ENCODE results near the gene MTMR10.

Gene MTMR10

DNA sequence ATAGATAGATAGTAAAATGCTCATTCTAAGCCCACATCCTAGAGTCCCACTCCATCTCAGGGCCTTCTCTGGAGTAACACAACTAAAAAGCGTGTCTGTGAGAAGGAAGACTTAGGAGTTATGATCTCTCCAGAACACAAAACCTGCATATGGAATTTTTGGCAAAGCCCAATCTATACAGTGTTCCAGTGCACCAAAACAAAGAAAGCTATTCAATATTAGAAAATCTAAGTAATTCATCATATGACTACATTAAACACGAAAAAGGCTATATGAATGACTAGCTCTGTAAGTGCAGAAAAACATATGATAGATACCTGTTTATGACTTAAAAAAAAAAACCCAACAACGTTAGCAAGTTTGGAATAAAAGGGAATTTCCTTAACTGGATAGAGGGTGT, 27.7 kb downstream of the MTMR10 start:
- H2AK5ac ChIP-seq (ENCODE audit: low read depth, low read length): no peak overlapping the region
- no peak overlapping the region for H2BK15ac ChIP-seq (ENCODE audit: low read length)
- no peak overlapping the region for H2AFZ ChIP-seq (ENCODE audit: low read length)
- H3K27ac ChIP-seq (replicated peaks; ENCODE audit: low read length): no peak overlapping the region
- H4K8ac ChIP-seq (ENCODE audit: low read depth, low read length): no peak overlapping the region
- no peak overlapping the region for H3K23ac ChIP-seq (ENCODE audit: low read depth, low read length, poor library complexity)
- no peak overlapping the region for H4K91ac ChIP-seq (ENCODE audit: low read depth, low read length, poor library complexity)
- WGBS, 2 donors (ENCODE audit: extremely low coverage in 2 of 2, insufficient read length in 2 of 2, insufficient replicate concordance in 1 of 2): no CpG with 5 or more reads among the region's 3 CpGs
- no peak overlapping the region for H3K14ac ChIP-seq (ENCODE audit: low read length)
- H3K4me2 ChIP-seq (ENCODE audit: insufficient read depth, low read length, poor library complexity, severe bottlenecking): no peak overlapping the region
- no peaks in the 10 kb centered on the region for H3K4me1 ChIP-seq (ENCODE audit: control insufficient read depth in 2 of 2, insufficient read depth in 1 of 2, low read depth in 1 of 2, low read length in 2 of 2)
- no peaks in the 10 kb centered on the region for H3K27me3 ChIP-seq (ENCODE audit: control insufficient read depth in 3 of 3, insufficient read depth in 3 of 3, low read depth in 1 of 3, low read length in 3 of 3)
- H3K9ac ChIP-seq (ENCODE audit: low read depth, low read length, poor library complexity): no peak overlapping the region
- no peak overlapping the region for H2BK120ac ChIP-seq (ENCODE audit: low read depth, low read length)
- no peak overlapping the region for H2BK12ac ChIP-seq (ENCODE audit: low read length)
- no peak overlapping the region for H2BK5ac ChIP-seq (ENCODE audit: low read length)
- DNase-seq (ENCODE audit: low spot score): no peak
- no peak overlapping the region for H3K4ac ChIP-seq (ENCODE audit: low read length)
- no peak overlapping the region for H3K4me3 ChIP-seq (ENCODE audit: low read length in 2 of 2)
- no peaks in the 10 kb centered on the region for H3K79me1 ChIP-seq (ENCODE audit: low read depth, low read length)
- H3K36me3 ChIP-seq (replicated peaks in 1 of 2; ENCODE audit: control insufficient read depth in 2 of 2, insufficient read depth in 2 of 2, low read length in 2 of 2): peaks cover 1 to 40% of the 10 kb centered on the region in 2 donors
- no peak overlapping the region for H3K18ac ChIP-seq (ENCODE audit: low read length)
- H3K9me3 ChIP-seq (replicated peaks in 1 of 2; ENCODE audit: control insufficient read depth in 2 of 2, insufficient read depth in 1 of 2, low read depth in 1 of 2, low read length in 2 of 2): no peaks in the 10 kb centered on the region

DNA sequence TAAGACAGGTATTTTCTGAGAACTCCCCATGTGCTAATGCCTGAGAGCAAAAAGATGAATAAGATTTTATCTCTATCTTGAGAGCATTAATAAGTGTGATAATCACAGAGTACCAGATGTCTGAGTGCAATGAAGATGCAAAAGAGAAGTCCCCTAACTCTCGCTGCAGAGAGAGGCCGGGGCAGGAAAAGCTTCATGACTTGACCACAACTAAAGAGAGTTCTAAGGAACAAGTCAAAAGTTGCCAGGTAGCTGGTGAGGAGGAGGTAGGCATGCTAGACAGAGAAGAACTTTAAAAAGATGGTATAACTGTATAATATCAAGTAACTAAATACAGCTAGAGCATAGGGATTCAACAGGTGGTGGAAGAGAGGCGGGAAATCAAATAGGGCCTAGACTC, 28.8 kb downstream of the MTMR10 start:
- Histone ChIP-seq H3K4me2 (ENCODE audit: insufficient read depth, low read length, poor library complexity, severe bottlenecking) (no peak overlapping the region), H3K27me3 (ENCODE audit: control insufficient read depth in 3 of 3, insufficient read depth in 3 of 3, low read depth in 1 of 3, low read length in 3 of 3) (no peaks in the 10 kb centered on the region), H2BK120ac (ENCODE audit: low read depth, low read length) (no peak overlapping the region), H3K14ac (ENCODE audit: low read length) (no peak overlapping the region), H2BK15ac (ENCODE audit: low read length) (no peak overlapping the region), H2AK5ac (ENCODE audit: low read depth, low read length) (no peak overlapping the region), H3K18ac (ENCODE audit: low read length) (no peak overlapping the region), H2BK12ac (ENCODE audit: low read length) (no peak overlapping the region), H3K79me1 (ENCODE audit: low read depth, low read length) (no peaks in the 10 kb centered on the region), H3K9ac (ENCODE audit: low read depth, low read length, poor library complexity) (no peak overlapping the region), H4K91ac (ENCODE audit: low read depth, low read length, poor library complexity) (no peak overlapping the region), H2BK5ac (ENCODE audit: low read length) (no peak overlapping the region), H3K4me1 (ENCODE audit: control insufficient read depth in 2 of 2, insufficient read depth in 1 of 2, low read depth in 1 of 2, low read length in 2 of 2) (no peaks in the 10 kb centered on the region), H3K36me3 (replicated peaks in 1 of 2; ENCODE audit: control insufficient read depth in 2 of 2, insufficient read depth in 2 of 2, low read length in 2 of 2) (peaks cover 7 to 50% of the 10 kb centered on the region in 2 donors), H3K27ac (replicated peaks; ENCODE audit: low read length) (no peak overlapping the region), H2AFZ (ENCODE audit: low read length) (no peak overlapping the region), H4K8ac (ENCODE audit: low read depth, low read length) (no peak overlapping the region), H3K4me3 (ENCODE audit: low read length in 2 of 2) (no peak overlapping the region), H3K4ac (ENCODE audit: low read length) (no peak overlapping the region), H3K23ac (ENCODE audit: low read depth, low read length, poor library complexity) (no peak overlapping the region), H3K9me3 (replicated peaks in 1 of 2; ENCODE audit: control insufficient read depth in 2 of 2, insufficient read depth in 1 of 2, low read depth in 1 of 2, low read length in 2 of 2) (no peaks in the 10 kb centered on the region)
- WGBS, 2 donors (ENCODE audit: extremely low coverage in 2 of 2, insufficient read length in 2 of 2, insufficient replicate concordance in 1 of 2): no CpG with 5 or more reads among the region's 3 CpGs
- DNase-seq (ENCODE audit: low spot score): no peak

DNA sequence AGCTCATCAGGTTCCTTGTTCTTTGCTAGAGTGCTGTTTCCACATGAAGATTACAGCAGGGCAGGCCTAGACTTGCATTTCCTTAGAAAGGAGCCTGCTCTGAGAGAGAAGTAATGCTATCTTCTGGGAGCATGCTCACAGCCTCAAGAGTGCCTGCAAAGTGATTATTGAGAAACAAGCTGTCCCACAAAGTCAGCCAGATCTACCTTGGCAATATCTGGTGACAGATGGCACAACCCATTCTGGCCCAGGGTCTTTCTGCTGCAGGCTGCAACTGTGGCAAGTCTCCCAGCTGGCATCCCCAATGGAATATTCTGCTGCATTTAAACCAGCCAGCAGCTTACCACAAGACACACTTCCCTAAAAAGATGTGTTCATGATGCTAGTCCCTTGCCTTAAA, 29.3 kb downstream of the MTMR10 start:
- H2BK12ac ChIP-seq (ENCODE audit: low read length): no peak overlapping the region
- no peak overlapping the region for H3K4me2 ChIP-seq (ENCODE audit: insufficient read depth, low read length, poor library complexity, severe bottlenecking)
- no peak overlapping the region for H2BK15ac ChIP-seq (ENCODE audit: low read length)
- no peak overlapping the region for H3K4ac ChIP-seq (ENCODE audit: low read length)
- H2AFZ ChIP-seq (ENCODE audit: low read length): no peak overlapping the region
- no peaks in the 10 kb centered on the region for H3K79me1 ChIP-seq (ENCODE audit: low read depth, low read length)
- no peak overlapping the region for H3K27ac ChIP-seq (replicated peaks; ENCODE audit: low read length)
- DNase-seq (ENCODE audit: low spot score): no peak
- no peak overlapping the region for H2BK120ac ChIP-seq (ENCODE audit: low read depth, low read length)
- peak overlapping the region; percentile 4 for H3K9ac ChIP-seq (ENCODE audit: low read depth, low read length, poor library complexity)
- no peak overlapping the region for H3K23ac ChIP-seq (ENCODE audit: low read depth, low read length, poor library complexity)
- H2AK5ac ChIP-seq (ENCODE audit: low read depth, low read length): no peak overlapping the region
- no peaks in the 10 kb centered on the region for H3K9me3 ChIP-seq (replicated peaks in 1 of 2; ENCODE audit: control insufficient read depth in 2 of 2, insufficient read depth in 1 of 2, low read depth in 1 of 2, low read length in 2 of 2)
- H3K36me3 ChIP-seq (replicated peaks in 1 of 2; ENCODE audit: control insufficient read depth in 2 of 2, insufficient read depth in 2 of 2, low read length in 2 of 2): peaks cover 8 to 54% of the 10 kb centered on the region in 2 donors
- H4K8ac ChIP-seq (ENCODE audit: low read depth, low read length): no peak overlapping the region
- H3K4me1 ChIP-seq (ENCODE audit: control insufficient read depth in 2 of 2, insufficient read depth in 1 of 2, low read depth in 1 of 2, low read length in 2 of 2): no peaks in the 10 kb centered on the region
- H3K18ac ChIP-seq (ENCODE audit: low read length): no peak overlapping the region
- H2BK5ac ChIP-seq (ENCODE audit: low read length): no peak overlapping the region
- H3K14ac ChIP-seq (ENCODE audit: low read length): no peak overlapping the region
- H3K4me3 ChIP-seq (ENCODE audit: low read length in 2 of 2): no peak overlapping the region
- H3K27me3 ChIP-seq (ENCODE audit: control insufficient read depth in 3 of 3, insufficient read depth in 3 of 3, low read depth in 1 of 3, low read length in 3 of 3): no peaks in the 10 kb centered on the region
- H4K91ac ChIP-seq (ENCODE audit: low read depth, low read length, poor library complexity): no peak overlapping the region

DNA sequence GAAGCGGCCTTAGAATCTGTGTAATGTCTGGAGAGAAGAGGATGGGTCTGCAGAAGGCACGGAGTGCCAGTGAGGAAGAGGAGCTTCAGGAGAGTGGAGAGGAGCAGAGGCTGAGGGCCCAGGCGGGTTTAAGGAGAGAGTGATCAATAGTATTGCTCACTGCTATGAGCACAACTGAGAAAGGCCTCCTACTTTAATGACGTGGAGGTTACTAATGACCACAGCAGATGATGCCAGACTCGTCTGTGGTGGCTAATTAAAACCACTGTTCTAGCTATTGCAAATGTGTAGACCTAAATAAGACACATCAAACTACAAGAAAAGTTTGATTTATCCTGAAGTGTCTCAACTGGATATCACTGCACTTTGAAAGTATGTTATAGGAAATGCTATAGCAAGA, 33.2 kb downstream of the MTMR10 start:
- no peak overlapping the region for H2BK5ac ChIP-seq (ENCODE audit: low read length)
- no peaks in the 10 kb centered on the region for H3K79me1 ChIP-seq (ENCODE audit: low read depth, low read length)
- H3K27ac ChIP-seq (replicated peaks; ENCODE audit: low read length): no peak overlapping the region
- H3K36me3 ChIP-seq (replicated peaks in 1 of 2; ENCODE audit: control insufficient read depth in 2 of 2, insufficient read depth in 2 of 2, low read length in 2 of 2): peaks cover 14 to 74% of the 10 kb centered on the region in 2 donors
- H3K18ac ChIP-seq (ENCODE audit: low read length): no peak overlapping the region
- H3K23ac ChIP-seq (ENCODE audit: low read depth, low read length, poor library complexity): no peak overlapping the region
- H2AFZ ChIP-seq (ENCODE audit: low read length): no peak overlapping the region
- no peak overlapping the region for H2BK120ac ChIP-seq (ENCODE audit: low read depth, low read length)
- no peak overlapping the region for H3K4ac ChIP-seq (ENCODE audit: low read length)
- H2BK15ac ChIP-seq (ENCODE audit: low read length): no peak overlapping the region
- WGBS, 2 donors (ENCODE audit: extremely low coverage in 2 of 2, insufficient read length in 2 of 2, insufficient replicate concordance in 1 of 2): no CpG with 5 or more reads among the region's 5 CpGs
- no peak overlapping the region for H4K8ac ChIP-seq (ENCODE audit: low read depth, low read length)
- no peaks in the 10 kb centered on the region for H3K9me3 ChIP-seq (replicated peaks in 1 of 2; ENCODE audit: control insufficient read depth in 2 of 2, insufficient read depth in 1 of 2, low read depth in 1 of 2, low read length in 2 of 2)
- H2BK12ac ChIP-seq (ENCODE audit: low read length): no peak overlapping the region
- DNase-seq (ENCODE audit: low spot score): no peak
- no peak overlapping the region for H2AK5ac ChIP-seq (ENCODE audit: low read depth, low read length)
- no peaks in the 10 kb centered on the region for H3K27me3 ChIP-seq (ENCODE audit: control insufficient read depth in 3 of 3, insufficient read depth in 3 of 3, low read depth in 1 of 3, low read length in 3 of 3)
- H3K14ac ChIP-seq (ENCODE audit: low read length): no peak overlapping the region
- no peak overlapping the region for H3K9ac ChIP-seq (ENCODE audit: low read depth, low read length, poor library complexity)
- no peak overlapping the region for H4K91ac ChIP-seq (ENCODE audit: low read depth, low read length, poor library complexity)
- H3K4me2 ChIP-seq (ENCODE audit: insufficient read depth, low read length, poor library complexity, severe bottlenecking): no peak overlapping the region
- H3K4me3 ChIP-seq (ENCODE audit: low read length in 2 of 2): no peak overlapping the region
- peaks cover 0 to 1% of the 10 kb centered on the region in 2 donors for H3K4me1 ChIP-seq (ENCODE audit: control insufficient read depth in 2 of 2, insufficient read depth in 1 of 2, low read depth in 1 of 2, low read length in 2 of 2)

Data from neuronal stem cell (in vitro differentiated cells).